HG03045 (cell line): ENCODE measurements around the gene CHST8.
"Not testable (repeated sequence)": the region's sequence is repeated elsewhere in the genome, so short reads cannot be mapped to it uniquely, and the experiment has no call there.

Source experiments
- ATAC-seq: cut with Tn5 transposase; IDR thresholded peaks from one replicate; pipeline ENCODE4 v1.9.1; 2021; ENCODE audit warnings: mild to moderate bottlenecking, moderate library complexity; ENCODE audit not compliant: unreplicated experiment

Gene CHST8

GRCh38 chr19:33641261-33641660 is 19.5 kb downstream of the CHST8 start:
- no peak for ATAC-seq

- ATAC-seq: no peak
Observed at GRCh38 chr19:33641956-33642498, 20.3 kb downstream of the CHST8 start.

DNA sequence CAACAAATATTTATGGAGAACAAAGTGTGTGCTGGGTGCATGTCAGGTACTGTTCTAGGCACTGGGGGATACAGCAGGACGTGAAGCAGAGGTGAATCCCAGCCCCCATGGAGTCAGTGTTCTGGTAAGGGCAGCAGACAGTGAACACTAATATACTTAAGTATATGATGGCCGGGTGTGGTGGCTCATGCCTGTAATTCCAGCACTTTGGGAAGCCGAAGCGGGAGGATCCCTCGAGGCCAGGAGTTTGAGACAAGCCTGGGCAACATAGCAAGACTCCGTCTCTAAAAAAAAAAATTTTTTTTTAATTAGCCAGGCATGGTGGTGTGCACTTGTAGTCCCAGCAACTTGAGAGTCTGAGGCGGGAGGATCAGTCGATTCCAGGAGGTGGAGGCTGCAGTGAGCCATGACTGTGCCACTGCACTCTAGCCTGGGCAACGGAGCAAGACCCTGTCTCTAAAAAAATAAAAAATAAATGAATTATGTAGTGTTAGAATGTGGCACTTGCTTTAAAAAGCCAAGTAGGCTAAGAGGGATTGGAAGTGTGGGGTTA is 22.6 kb downstream of the CHST8 start:
- ATAC-seq: no peak

DNA sequence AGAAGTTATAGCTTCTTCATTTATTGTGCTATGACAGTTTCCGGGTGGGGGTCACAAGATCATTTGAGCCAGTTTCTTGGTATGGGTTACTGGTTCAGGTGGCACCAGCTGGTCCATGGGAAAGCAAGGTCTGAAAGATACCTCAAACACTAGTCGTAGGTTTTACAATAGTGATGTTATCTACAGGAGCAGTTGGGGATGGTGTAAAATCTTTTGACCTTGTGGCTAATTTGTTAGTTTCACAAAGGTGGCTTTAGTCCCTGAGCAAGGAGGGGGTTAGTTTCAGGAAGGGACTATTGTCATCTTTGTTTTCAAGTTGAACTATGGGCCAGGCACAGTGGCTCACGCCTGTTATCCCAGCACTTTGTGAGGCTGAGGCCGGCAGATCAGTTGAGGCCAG is 24.6 kb downstream of the CHST8 start:
- ATAC-seq: no peak

DNA sequence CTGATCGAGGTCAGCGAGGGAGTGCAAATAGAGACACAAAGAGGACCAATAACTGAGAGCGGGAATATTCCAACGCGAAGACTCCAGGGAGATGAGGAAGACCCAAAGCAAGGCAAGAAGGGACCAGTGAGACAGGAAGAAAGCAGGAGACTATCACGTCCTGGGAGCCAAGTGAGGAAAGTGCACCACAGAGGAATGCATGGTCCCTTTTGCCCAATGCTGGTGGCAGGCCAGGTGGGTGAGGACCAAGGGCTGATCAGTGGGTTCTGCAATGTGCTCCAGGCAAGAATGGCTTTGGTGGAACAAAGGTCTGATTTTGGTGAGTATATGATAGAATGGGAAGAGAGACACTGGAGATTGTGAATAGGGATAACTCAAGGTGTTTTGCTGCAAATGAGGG is 25.4 kb downstream of the CHST8 start:
- no peak for ATAC-seq

- ATAC-seq: no peak
Observed at GRCh38 chr19:33649627-33650305, 28.0 kb downstream of the CHST8 start.

GRCh38 chr19:33653684-33654083 is 31.9 kb downstream of the CHST8 start:
- no peak for ATAC-seq

GRCh38 chr19:33654840-33655508 is 33.2 kb downstream of the CHST8 start:
- ATAC-seq: no peak

DNA sequence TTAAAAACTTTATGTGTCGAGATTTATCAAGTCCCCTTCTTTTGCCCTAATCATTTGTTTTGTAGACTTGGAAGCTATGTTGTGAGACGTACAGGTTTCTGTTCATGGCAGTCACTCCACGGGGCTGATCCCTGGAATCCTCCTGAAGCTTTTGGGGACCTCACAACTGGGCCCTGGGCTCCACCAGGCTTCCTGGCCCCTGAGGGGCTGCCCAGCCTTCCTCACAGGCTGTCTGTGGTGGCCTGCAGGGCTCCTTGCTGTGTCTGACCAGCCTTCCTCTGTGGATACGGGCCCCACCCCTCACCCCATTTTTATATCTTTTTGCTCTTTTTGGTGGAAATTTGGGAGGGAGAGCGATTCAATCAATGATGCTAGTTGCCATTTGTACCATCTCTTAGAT is 38.1 kb downstream of the CHST8 start:
- ATAC-seq: no peak

- ATAC-seq: no peak
Observed at GRCh38 chr19:33660410-33661124, 38.8 kb downstream of the CHST8 start.

GRCh38 chr19:33661336-33661735 is 39.6 kb downstream of the CHST8 start:
- no peak for ATAC-seq

GRCh38 chr19:33662391-33663092 is 40.8 kb downstream of the CHST8 start:
- ATAC-seq: no peak

- ATAC-seq: not testable (repeated sequence)
Observed at GRCh38 chr19:33663316-33663715, 41.6 kb downstream of the CHST8 start.

GRCh38 chr19:33664744-33665143 is 43.0 kb downstream of the CHST8 start:
- no peak for ATAC-seq

DNA sequence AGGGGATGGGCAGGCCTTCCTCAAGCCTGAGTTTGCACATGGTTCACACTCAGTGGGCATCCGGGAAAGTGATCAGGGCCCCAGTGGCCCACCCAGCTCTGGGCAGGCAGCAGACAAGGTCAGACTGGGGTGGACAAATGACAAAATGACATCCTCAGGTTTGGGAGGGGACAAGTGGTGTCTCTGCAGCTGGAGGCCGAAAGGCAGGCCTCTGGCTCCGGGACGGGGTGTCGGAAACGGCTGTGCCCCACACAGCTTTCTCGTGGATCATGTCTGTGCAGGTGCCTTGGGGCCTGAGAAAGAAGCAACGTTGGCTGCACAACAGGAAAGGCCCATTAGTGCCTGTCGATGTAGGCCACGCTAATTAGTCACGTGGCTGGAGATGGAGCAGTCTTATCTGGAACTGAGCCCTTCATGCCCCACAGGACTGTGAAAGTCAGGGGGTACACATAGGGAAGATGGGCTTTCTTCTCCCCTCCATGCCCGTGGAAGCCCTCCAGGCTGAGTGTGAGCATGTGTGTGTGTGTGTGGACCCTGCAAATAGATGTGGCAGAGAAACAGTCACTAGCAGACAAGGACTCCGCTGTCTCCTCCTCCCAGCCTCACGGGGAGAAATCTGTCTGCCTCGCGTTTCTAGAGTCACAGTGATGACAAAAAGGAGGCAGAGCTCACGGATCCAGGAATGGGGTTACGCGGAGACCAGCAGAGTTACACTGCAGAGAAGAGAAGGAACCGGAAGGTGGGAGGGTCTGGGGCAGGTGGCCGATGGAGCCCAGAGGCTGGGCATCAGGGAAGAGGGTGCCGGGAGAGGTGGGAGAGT is 44.2 kb downstream of the CHST8 start:
- ATAC-seq: no peak

- ATAC-seq: no peak
Observed at GRCh38 chr19:33667141-33667650, 45.4 kb downstream of the CHST8 start.

- no peak for ATAC-seq
Observed at GRCh38 chr19:33667881-33668280, 46.1 kb downstream of the CHST8 start.

DNA sequence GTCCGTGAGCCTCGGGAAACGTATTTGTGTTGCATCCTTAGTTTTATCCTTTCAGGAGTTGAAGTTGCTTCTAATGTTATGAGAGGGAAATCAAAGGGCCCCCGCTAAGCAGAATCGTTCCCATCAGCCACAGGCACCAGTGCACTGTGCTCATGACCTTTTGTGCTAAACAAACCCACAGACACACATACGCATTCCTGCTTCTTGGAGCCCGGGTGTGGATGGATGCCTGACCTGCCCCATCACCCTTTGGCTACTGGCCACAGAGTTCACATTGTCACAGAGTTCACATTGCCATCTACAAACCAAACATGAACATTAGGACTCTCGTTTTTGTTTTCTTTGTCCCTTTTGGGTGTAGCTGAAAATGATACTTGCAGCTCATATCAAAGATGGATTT is 47.2 kb downstream of the CHST8 start:
- ATAC-seq: no peak

GRCh38 chr19:33669376-33669775 is 47.6 kb downstream of the CHST8 start:
- ATAC-seq: no peak

- no peak for ATAC-seq
Observed at GRCh38 chr19:33670398-33670797, 48.6 kb downstream of the CHST8 start.
